ENCODE data around the gene MKNK2. TPM values are rescaled to one million over a fixed set of nuclear protein-coding genes. Genes with fewer than 3 reads are reported as not detected.
"Not testable (repeated sequence)": the region's sequence is repeated elsewhere in the genome, so short reads cannot be mapped to it uniquely, and the experiment has no call there.

Gene MKNK2
- total RNA-seq, 1 donor from 2014 or later: 127 TPM

DNA sequence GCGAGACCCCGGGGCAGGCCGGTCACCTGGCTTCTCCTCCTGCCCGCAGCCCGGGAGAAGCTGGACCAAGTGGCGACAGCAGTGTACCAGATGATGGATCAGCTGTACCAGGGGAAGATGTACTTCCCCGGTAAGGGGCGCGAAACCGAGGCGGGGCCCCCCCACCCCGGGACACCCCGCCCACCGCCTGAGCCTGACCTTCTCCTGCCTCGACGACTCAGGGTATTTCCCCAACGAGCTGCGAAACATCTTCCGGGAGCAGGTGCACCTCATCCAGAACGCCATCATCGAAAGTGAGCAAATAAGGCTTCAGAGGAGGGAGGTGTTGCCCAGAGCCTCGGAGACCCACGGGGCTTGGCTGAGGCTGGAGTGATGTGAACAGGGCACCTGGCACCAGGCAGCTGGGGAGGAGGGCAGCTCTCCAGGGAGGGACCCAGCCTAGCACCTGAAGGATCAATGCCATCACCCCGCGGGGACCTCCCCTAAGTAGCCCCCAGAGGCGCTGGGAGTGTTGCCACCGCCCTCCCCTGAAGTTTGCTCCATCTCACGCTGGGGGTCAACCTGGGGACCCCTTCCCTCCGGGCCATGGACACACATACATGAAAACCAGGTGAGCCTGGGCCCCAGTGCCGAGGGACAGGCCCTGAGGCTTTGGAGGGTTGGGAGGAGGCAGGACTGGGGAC lies 46.3 kb upstream of the MKNK2 start:
- Mint-ChIP-seq H3K27ac (ENCODE audit: unreplicated experiment) (peak overlapping the region; percentile 87), H3K27me3 (ENCODE audit: low read depth) (no peaks in the 10 kb centered on the region), H3K36me3 (ENCODE audit: low read depth) (peaks cover 6% of the 10 kb centered on the region), H3K9me3 (ENCODE audit: low read depth) (no peaks in the 10 kb centered on the region), H3K4me3 (ENCODE audit: unreplicated experiment) (peak overlapping the region; percentile 73), H3K4me1 (ENCODE audit: low read depth) (peaks cover 28% of the 10 kb centered on the region)
- DNase-seq (ENCODE audit: low spot score): no peak
- TF ChIP-seq CTCF (IDR thresholded peaks at IDR 0.05): peak; percentile 58

DNA sequence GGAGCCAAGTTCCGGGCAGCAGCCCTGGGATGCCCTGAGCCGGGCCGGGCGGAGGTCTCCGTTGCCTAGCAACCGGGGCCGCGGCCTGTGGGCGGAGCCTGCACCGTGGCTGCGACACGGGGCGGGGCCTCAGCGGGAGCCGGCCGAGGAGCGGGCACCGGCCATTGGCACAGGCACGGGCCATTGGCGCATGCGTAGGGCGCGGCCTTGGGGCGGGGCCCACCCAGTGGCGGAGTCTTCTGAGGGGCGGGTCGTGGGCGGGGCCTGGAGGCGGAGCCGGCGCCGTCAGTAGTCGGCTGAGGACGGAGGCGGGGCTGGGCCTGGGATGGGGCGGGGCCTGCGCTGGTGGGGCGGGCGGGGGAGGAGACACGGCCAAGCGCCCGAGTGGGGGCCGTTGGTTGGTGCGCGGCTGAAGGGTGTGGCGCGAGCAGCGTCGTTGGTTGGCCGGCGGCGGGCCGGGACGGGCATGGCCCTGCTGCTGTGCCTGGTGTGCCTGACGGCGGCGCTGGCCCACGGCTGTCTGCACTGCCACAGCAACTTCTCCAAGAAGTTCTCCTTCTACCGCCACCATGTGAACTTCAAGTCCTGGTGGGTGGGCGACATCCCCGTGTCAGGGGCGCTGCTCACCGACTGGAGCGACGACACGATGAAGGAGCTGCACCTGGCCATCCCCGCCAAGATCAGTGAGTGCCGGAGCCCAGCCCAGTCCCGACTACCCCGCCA lies 45.6 kb upstream of the MKNK2 start, which contains the start of gene IZUMO4:
Gene IZUMO4, plus strand, starts transcription at position 436 of the 723 bp plus-strand sequence. Its CDS starts 31 bp downstream, at position 467.
- Mint-ChIP-seq H3K4me1 (ENCODE audit: low read depth) (peaks cover 28% of the 10 kb centered on the region), H3K36me3 (ENCODE audit: low read depth) (peaks cover under 1% of the 10 kb centered on the region), H3K27me3 (ENCODE audit: low read depth) (no peaks in the 10 kb centered on the region), H3K9me3 (ENCODE audit: low read depth) (no peaks in the 10 kb centered on the region), H3K4me3 (ENCODE audit: unreplicated experiment) (peak within 1 kb of the TSS; percentile 92), H3K27ac (ENCODE audit: unreplicated experiment) (peak within 1 kb of the TSS; percentile 95)
- TF ChIP-seq CTCF (IDR thresholded peaks at IDR 0.05): peak; percentile 75
- DNase-seq (ENCODE audit: low spot score): peak; percentile 99

DNA sequence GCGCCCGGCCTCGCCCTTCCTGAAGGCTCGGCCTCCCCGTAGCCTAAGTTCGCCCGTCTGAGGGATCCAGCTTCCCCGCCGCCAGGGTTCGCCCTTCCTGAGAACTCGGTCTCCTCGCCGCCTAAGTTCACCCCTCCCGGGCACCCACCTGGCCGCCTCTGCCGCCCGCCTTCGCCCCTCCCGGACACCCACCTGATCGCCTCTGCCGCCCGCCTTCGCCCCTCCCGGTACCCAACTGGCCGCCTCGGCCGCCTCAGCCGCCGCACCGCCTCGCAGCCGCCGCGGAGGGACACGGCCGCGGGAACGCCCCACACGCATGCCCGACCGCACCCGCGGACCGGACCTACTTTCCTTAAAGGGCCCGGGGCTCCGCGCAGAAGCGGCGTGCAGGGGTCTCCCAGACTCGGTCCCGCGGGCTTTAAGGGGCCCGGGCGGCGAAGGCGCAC lies 45.0 kb upstream of the MKNK2 start, which contains the start of gene MOB3A:
Gene MOB3A, minus strand, starts transcription at position 293 of the 446 bp plus-strand sequence. CDS start 17,766 bp downstream, outside the sequence.
- Mint-ChIP-seq H3K4me3 (ENCODE audit: unreplicated experiment) (peak within 1 kb of the TSS; percentile 92), H3K9me3 (ENCODE audit: low read depth) (no peaks in the 10 kb centered on the region), H3K27me3 (ENCODE audit: low read depth) (no peaks in the 10 kb centered on the region), H3K36me3 (ENCODE audit: low read depth) (no peaks in the 10 kb centered on the region), H3K4me1 (ENCODE audit: low read depth) (peaks cover 31% of the 10 kb centered on the region), H3K27ac (ENCODE audit: unreplicated experiment) (peak within 1 kb of the TSS; percentile 95)
- peak; percentile 97 for DNase-seq (ENCODE audit: low spot score)
- peak; percentile 83 for TF ChIP-seq CTCF (IDR thresholded peaks at IDR 0.05)

- not testable (repeated sequence) for H3K27ac Mint-ChIP-seq (ENCODE audit: unreplicated experiment); DNase-seq (ENCODE audit: low spot score); H3K27me3 Mint-ChIP-seq (ENCODE audit: low read depth); H3K4me3 Mint-ChIP-seq (ENCODE audit: unreplicated experiment); H3K9me3 Mint-ChIP-seq (ENCODE audit: low read depth); H3K36me3 Mint-ChIP-seq (ENCODE audit: low read depth)
- H3K4me1 Mint-ChIP-seq (ENCODE audit: low read depth): peaks cover 53% of the 10 kb centered on the region
Measured at GRCh38 chr19:2091926-2092525, 41.0 kb upstream of the MKNK2 start.

- DNase-seq (ENCODE audit: low spot score): no peak
Measured at GRCh38 chr19:2089727-2090053, 38.6 kb upstream of the MKNK2 start.

More at GRCh38 chr19:2089727-2090053, 38.6 kb upstream of the MKNK2 start:
- H3K27me3 Mint-ChIP-seq (ENCODE audit: low read depth): no peaks in the 10 kb centered on the region
- TF ChIP-seq CTCF (IDR thresholded peaks at IDR 0.05): no peak
- no peak overlapping the region for H3K4me3 Mint-ChIP-seq (ENCODE audit: unreplicated experiment)
- H3K4me1 Mint-ChIP-seq (ENCODE audit: low read depth): peaks cover 51% of the 10 kb centered on the region
- H3K36me3 Mint-ChIP-seq (ENCODE audit: low read depth): peaks cover 3% of the 10 kb centered on the region
- no peaks in the 10 kb centered on the region for H3K9me3 Mint-ChIP-seq (ENCODE audit: low read depth)
- peak overlapping the region; percentile 87 for H3K27ac Mint-ChIP-seq (ENCODE audit: unreplicated experiment)

All from chondrocyte (in vitro differentiated cells).